Panc1 (cell line): Measurements from ENCODE around the gene ATXN7L2. TPM values are rescaled to one million over a fixed set of nuclear protein-coding genes. Genes with fewer than 3 reads are reported as not detected.

Experiments used
- ATAC-seq: fragments of 200-7000 bp; cut with Tn5 transposase; 2 replicates; pipeline ENCODE4 v1.9.1; 2020; ENCODE audit warnings: mild to moderate bottlenecking, moderate library complexity
- BruUV-seq: library from RNA; stranded (reverse); fragments of 400-500 nt; replicated peaks from 2 replicates; lab custom pipeline; 2021; lab: Mats Ljungman, UMichigan
- CTCF ChIA-PET: fragments of 300-600 bp; sonication (Branson Sonifier 250); formaldehyde crosslinking; loops from one replicate; lab custom pipeline; 2022; ENCODE audit warnings: antibody characterized with exemption; lab: Charles Lee
- POLR2A ChIA-PET: fragments of 300-600 bp; sonication (Branson Sonifier 250); formaldehyde crosslinking; loops from one replicate; lab custom pipeline; 2022; ENCODE audit warnings: antibody characterized with exemption; lab: Charles Lee
- DNase-seq: peaks from one replicate; pipeline ENCODE4 v3.0.0-alpha.2; 2010; ENCODE audit warnings: low read depth, low spot score
- H3K27ac ChIP-seq: 2 replicates; pipeline ENCODE4 v1.5.1; 2011; ENCODE audit warnings: mild to moderate bottlenecking, low read length, inconsistent platforms
- H3K27me3 ChIP-seq: fragments of 200-500 bp; sonication (Bioruptor generic); 2 replicates; pipeline ENCODE4 v1.6.0; 2014; ENCODE audit warnings: low read length, inconsistent platforms; ENCODE audit not compliant: control insufficient read depth, insufficient read depth
- H3K36me3 ChIP-seq: fragments of 200-500 bp; sonication (Bioruptor generic); 2 replicates; pipeline ENCODE4 v1.5.1; 2014; ENCODE audit warnings: inconsistent platforms, mild to moderate bottlenecking, low read length, moderate library complexity; ENCODE audit not compliant: control insufficient read depth, insufficient read depth
- H3K4me1 ChIP-seq: 2 replicates; pipeline ENCODE4 v1.5.1; 2011; ENCODE audit warnings: inconsistent platforms, mild to moderate bottlenecking, low read length, moderate library complexity; ENCODE audit not compliant: control insufficient read depth, insufficient read depth
- H3K4me3 ChIP-seq, 2 experiments: 2 replicates each; pipeline ENCODE4 v1.5.1; 2011 to 2012; ENCODE audit warnings: low read depth in 2 of 2, low read length in 2 of 2, mild to moderate bottlenecking in 2 of 2, inconsistent platforms in 1 of 2, moderate library complexity in 1 of 2
- H3K9me3 ChIP-seq: fragments of 200-500 bp; sonication (Bioruptor generic); 2 replicates; pipeline ENCODE4 v1.5.1; 2014; ENCODE audit warnings: low read depth, mild to moderate bottlenecking, inconsistent platforms, low read length, moderate library complexity; ENCODE audit not compliant: control insufficient read depth, insufficient read depth
- CTCF ChIP-seq: fragments of 450-650 bp; IDR thresholded peaks from 2 replicates; pipeline ENCODE4 v1.5.1; 2017; ENCODE audit warnings: mild to moderate bottlenecking
- POLR2AphosphoS5 ChIP-seq: IDR thresholded peaks from 2 replicates; pipeline ENCODE4 v1.6.1; 2012; ENCODE audit warnings: mild to moderate bottlenecking, low read depth, low read length, moderate library complexity
- REST ChIP-seq, 2 experiments: IDR thresholded peaks; 2 replicates each; pipeline ENCODE4 v1.6.1; 2011 to 2012; ENCODE audit warnings: low read depth in 2 of 2, control low read depth in 1 of 2, low read length in 1 of 2, mild to moderate bottlenecking in 1 of 2, moderate library complexity in 1 of 2; ENCODE audit not compliant: insufficient read depth in 1 of 2
- SIN3A ChIP-seq: IDR thresholded peaks from 2 replicates; pipeline ENCODE4 v1.6.1; 2012; ENCODE audit warnings: low read depth, mild to moderate bottlenecking, low read length, moderate library complexity, borderline replicate concordance; ENCODE audit not compliant: insufficient read depth
- in situ Hi-C: cut with HindIII; loops from 2 replicates; pipeline ENCODE4 v1.10.0; 2016; ENCODE audit warnings: low sequenced_read_pairs, low pct_unique_long_range_greater_than_20kb
- intact Hi-C: fragments of 100-400 bp; cut with micrococcal nuclease; formaldehyde crosslinking; loops from one replicate; pipeline ENCODE4 v1.10.0; 2022; ENCODE audit not compliant: unreplicated experiment
- total RNA-seq: library from RNA; stranded (reverse); gene quantifications from one replicate; pipeline ENCODE4 v1.2.1, GENCODE V29; 2021; ENCODE audit not compliant: unreplicated experiment

Gene ATXN7L2
- total RNA-seq, 1 experiment from 2014 or later, result 4.9 TPM

GRCh38 chr1:109499661-109500536 lies 16.2 kb downstream of the ATXN7L2 start:
- Histone ChIP-seq H3K4me1 (no peaks in the 10 kb centered on the region), H3K27me3 (no peaks in the 10 kb centered on the region), H3K36me3 (no peaks in the 10 kb centered on the region), H3K27ac (no peak overlapping the region), H3K9me3 (no peaks in the 10 kb centered on the region), H3K4me3 (no peak overlapping the region)
- ATAC-seq (peak; percentile 73), DNase-seq (no peak)
- CTCF ChIA-PET, result interaction anchor here (0.6 to 5.2 kb wide), 2 partner anchors 30 to 32 kb away, joined by 3 to 23 read pairs; no protein-coding TSS in a partner anchor
- in situ Hi-C loops, result no loop called here
- no TSS peak for BruUV-seq
- TF ChIP-seq CTCF (peak; percentile 70), POLR2AphosphoS5 (no peak), REST (IDR thresholded peaks at IDR 0.05; ENCODE audit: insufficient read depth in 1 of 2, low read depth in 2 of 2, low read length in 1 of 2) (no peak)
- POLR2A ChIA-PET, result no interaction called here
- intact Hi-C loops, result no loop called here

- Histone ChIP-seq H3K4me1 (no peaks in the 10 kb centered on the region), H3K36me3 (no peaks in the 10 kb centered on the region), H3K4me3 (no peak overlapping the region), H3K27ac (no peak overlapping the region), H3K27me3 (no peaks in the 10 kb centered on the region), H3K9me3 (no peaks in the 10 kb centered on the region)
- no TSS peak for BruUV-seq
- ChIA-PET CTCF (no interaction called here), POLR2A (interaction anchor here (0.6 kb wide), 1 partner anchor 14 kb away, joined by 7 read pairs; no protein-coding TSS in a partner anchor)
- TF ChIP-seq SIN3A (no peak), REST (IDR thresholded peaks at IDR 0.05; ENCODE audit: insufficient read depth in 1 of 2, low read depth in 2 of 2, low read length in 1 of 2) (no peak), CTCF (no peak)
- in situ Hi-C loops, result no loop called here
- intact Hi-C loops, result no loop called here
- ATAC-seq, result no peak
- DNase-seq, result no peak
These were observed 17.3 kb downstream of the ATXN7L2 start for GRCh38 chr1:109500941-109501381.
